ENCODE data around the gene SLC1A1. TPM values are rescaled to one million over a fixed set of nuclear protein-coding genes. Genes with fewer than 3 reads are reported as not detected.

SLC1A1 gene
- total and polyA plus RNA-seq, 4 donors = 5.1 to 13.8 (median 5.4) TPM

DNA sequence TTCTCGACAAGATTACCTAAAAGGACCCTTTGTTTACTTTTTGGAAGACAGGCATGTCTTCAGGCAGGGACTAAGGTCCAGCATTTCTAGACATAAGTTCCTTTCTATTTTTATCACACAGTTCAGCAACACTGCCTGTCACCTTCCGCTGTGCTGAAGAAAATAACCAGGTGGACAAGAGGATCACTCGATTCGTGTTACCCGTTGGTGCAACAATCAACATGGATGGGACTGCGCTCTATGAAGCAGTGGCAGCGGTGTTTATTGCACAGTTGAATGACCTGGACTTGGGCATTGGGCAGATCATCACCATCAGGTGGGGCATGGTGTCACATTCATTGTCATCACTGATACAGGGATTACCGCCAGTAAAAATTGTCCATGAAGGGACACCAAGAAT, 86.2 kb downstream of the SLC1A1 start:
- peaks cover 0 to 11% (median 2%) of the 10 kb centered on the region in 5 donors for H3K4me1 ChIP-seq (ENCODE audit: control insufficient read depth in 5 of 5, insufficient read depth in 5 of 5, low read length in 5 of 5)
- no peak overlapping the region for H3K4me3 ChIP-seq
- TF ChIP-seq, protein P1, sequence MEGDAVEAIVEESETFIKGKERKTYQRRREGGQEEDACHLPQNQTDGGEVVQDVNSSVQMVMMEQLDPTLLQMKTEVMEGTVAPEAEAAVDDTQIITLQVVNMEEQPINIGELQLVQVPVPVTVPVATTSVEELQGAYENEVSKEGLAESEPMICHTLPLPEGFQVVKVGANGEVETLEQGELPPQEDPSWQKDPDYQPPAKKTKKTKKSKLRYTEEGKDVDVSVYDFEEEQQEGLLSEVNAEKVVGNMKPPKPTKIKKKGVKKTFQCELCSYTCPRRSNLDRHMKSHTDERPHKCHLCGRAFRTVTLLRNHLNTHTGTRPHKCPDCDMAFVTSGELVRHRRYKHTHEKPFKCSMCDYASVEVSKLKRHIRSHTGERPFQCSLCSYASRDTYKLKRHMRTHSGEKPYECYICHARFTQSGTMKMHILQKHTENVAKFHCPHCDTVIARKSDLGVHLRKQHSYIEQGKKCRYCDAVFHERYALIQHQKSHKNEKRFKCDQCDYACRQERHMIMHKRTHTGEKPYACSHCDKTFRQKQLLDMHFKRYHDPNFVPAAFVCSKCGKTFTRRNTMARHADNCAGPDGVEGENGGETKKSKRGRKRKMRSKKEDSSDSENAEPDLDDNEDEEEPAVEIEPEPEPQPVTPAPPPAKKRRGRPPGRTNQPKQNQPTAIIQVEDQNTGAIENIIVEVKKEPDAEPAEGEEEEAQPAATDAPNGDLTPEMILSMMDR (IDR thresholded peaks at IDR 0.05; ENCODE audit: control extremely low read depth, extremely low read depth) = no peak
- no peak for DNase-seq
- H3K27me3 ChIP-seq (ENCODE audit: control insufficient read depth in 3 of 3, insufficient read depth in 3 of 3, low read length in 2 of 3) = no peaks in the 10 kb centered on the region
- no peak for ATAC-seq (ENCODE audit: insufficient read depth, low FRiP score)
- 93 to 96% methylated on average over 8 of the region's 8 CpGs for WGBS, 2 donors
- no peak overlapping the region for H3K9ac ChIP-seq (ENCODE audit: insufficient read depth in 1 of 2, low read length in 2 of 2)
- no peak overlapping the region for H3K27ac ChIP-seq (ENCODE audit: low read depth in 1 of 2, low read length in 1 of 2)
- peaks cover 0 to 5% (median 0%) of the 10 kb centered on the region in 4 donors for H3K36me3 ChIP-seq (ENCODE audit: control insufficient read depth in 4 of 4, insufficient read depth in 4 of 4, low read length in 4 of 4)
- no peaks in the 10 kb centered on the region for H3K9me3 ChIP-seq (ENCODE audit: control insufficient read depth in 4 of 4, insufficient read depth in 3 of 4, low read length in 3 of 4)

DNA sequence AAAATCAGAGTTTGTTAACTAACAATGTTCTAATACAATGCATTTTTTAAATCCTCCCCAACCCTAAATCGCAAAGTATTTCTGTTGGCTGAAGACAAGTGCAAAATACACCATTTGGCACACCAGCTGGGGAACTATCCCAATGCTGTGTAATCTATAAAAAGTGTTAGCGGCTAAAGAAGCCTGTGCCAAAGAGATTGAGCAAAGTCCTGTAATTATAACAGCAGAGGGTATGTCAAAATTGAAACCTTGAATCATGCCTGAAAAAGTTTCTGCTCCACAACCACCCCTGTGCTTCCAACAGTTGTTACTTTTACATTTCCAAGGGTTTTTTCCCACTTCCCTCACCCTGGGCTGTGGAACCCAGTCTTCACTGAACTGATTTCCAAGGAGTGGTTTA, 88.7 kb downstream of the SLC1A1 start:
- Histone ChIP-seq H3K36me3 (ENCODE audit: control insufficient read depth in 4 of 4, insufficient read depth in 4 of 4, low read length in 4 of 4) (peaks cover 0 to 9% (median 0%) of the 10 kb centered on the region in 4 donors), H3K4me1 (ENCODE audit: control insufficient read depth in 5 of 5, insufficient read depth in 5 of 5, low read length in 5 of 5) (peaks cover 0 to 11% (median 0%) of the 10 kb centered on the region in 5 donors), H3K9me3 (ENCODE audit: control insufficient read depth in 4 of 4, insufficient read depth in 3 of 4, low read length in 3 of 4) (no peaks in the 10 kb centered on the region), H3K27me3 (ENCODE audit: control insufficient read depth in 3 of 3, insufficient read depth in 3 of 3, low read length in 2 of 3) (no peaks in the 10 kb centered on the region), H3K27ac (ENCODE audit: low read depth in 1 of 2, low read length in 1 of 2) (no peak overlapping the region), H3K4me3 (no peak overlapping the region), H3K9ac (ENCODE audit: insufficient read depth in 1 of 2, low read length in 2 of 2) (no peak overlapping the region)
- WGBS, 2 donors = 87 to 96% methylated on average over 2 of the region's 2 CpGs
- DNase-seq (peak in 2 of 3 donors; percentile 20 to 37), ATAC-seq (ENCODE audit: insufficient read depth, low FRiP score) (peak; percentile 44)
- TF ChIP-seq, protein P1 (IDR thresholded peaks at IDR 0.05; ENCODE audit: control extremely low read depth, extremely low read depth) = no peak

DNA sequence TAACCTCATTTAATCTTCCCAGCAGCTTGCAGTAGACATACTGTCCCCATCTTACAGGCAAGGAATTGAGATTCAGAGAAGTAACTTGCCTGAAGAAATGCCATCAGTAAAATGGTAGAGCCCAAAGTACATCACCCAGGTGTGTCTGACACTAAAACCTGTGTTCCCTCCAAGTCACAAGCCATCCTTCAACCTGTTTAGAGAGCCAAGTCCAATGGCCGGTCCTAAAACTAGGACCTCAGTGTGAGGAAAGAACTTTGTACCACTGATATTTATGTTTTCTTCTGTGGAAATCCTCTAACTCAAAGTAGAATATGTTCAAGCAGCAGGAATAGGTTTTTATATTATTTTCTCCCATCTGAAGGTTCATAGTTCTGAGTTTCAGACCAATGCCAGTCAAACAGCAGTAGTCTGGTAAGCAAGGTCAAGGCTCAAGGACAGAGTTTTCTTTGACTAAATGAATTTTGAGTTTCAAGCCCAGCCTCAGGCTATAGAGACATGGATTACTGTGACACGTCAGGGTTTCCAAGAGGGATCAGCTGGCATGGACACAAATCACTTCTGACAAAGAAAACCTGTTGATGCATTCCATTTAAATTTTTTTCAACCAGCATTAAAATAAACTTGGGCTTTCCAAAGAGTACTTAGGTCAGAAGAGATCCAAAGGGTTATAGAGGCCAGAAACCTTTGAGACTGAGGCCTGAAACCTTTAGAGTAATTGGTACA, 90.9 kb downstream of the SLC1A1 start:
- DNase-seq = no peak
- Histone ChIP-seq H3K4me3 (no peak overlapping the region), H3K27me3 (ENCODE audit: control insufficient read depth in 3 of 3, insufficient read depth in 3 of 3, low read length in 2 of 3) (no peaks in the 10 kb centered on the region), H3K27ac (ENCODE audit: low read depth in 1 of 2, low read length in 1 of 2) (no peak overlapping the region), H3K4me1 (ENCODE audit: control insufficient read depth in 5 of 5, insufficient read depth in 5 of 5, low read length in 5 of 5) (peaks cover 0 to 11% (median 0%) of the 10 kb centered on the region in 5 donors), H3K36me3 (ENCODE audit: control insufficient read depth in 4 of 4, insufficient read depth in 4 of 4, low read length in 4 of 4) (peaks cover 0 to 14% (median 0%) of the 10 kb centered on the region in 4 donors), H3K9me3 (ENCODE audit: control insufficient read depth in 4 of 4, insufficient read depth in 3 of 4, low read length in 3 of 4) (no peaks in the 10 kb centered on the region), H3K9ac (ENCODE audit: insufficient read depth in 1 of 2, low read length in 2 of 2) (no peak overlapping the region)
- ATAC-seq (ENCODE audit: insufficient read depth, low FRiP score) = no peak
- TF ChIP-seq, protein P1 (IDR thresholded peaks at IDR 0.05; ENCODE audit: control extremely low read depth, extremely low read depth) = no peak
- WGBS, 2 donors = 78 to 93% methylated on average over 2 of the region's 2 CpGs
